ENCODE measurements around the gene MEA1.
"Not testable (repeated sequence)": the region's sequence is repeated elsewhere in the genome, so short reads cannot be mapped to it uniquely, and the experiment has no call there.

Gene MEA1

DNA sequence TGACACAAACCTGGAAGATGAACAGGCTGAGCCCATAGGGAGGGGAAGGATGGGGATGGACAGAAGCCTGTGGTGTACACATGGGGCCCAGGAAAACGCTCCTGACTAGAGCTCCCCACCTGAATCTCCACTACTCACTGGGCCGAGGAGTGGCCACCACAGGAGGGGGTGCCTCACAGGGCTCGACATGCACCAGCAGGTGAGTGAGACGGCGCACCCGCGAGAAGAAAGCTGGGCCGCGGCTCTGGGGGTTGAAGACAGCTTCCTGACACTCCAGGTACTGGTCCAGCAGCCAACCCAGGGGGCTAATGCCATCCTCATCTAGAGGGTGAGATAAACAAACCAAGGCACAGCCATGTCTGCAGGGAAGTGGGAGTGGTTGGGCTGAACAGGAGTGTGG is 29.6 kb upstream of the MEA1 start:
- Histone ChIP-seq H2BK120ac (ENCODE audit: low read depth, low read length) (no peak overlapping the region), H3K18ac (ENCODE audit: low read length) (peak overlapping the region; percentile 24), H4K91ac (ENCODE audit: low read depth, low read length, poor library complexity) (no peak overlapping the region), H2BK12ac (ENCODE audit: low read length) (no peak overlapping the region), H3K4me1 (ENCODE audit: control insufficient read depth in 2 of 2, insufficient read depth in 1 of 2, low read depth in 1 of 2, low read length in 2 of 2) (no peaks in the 10 kb centered on the region), H2AFZ (ENCODE audit: low read length) (no peak overlapping the region), H3K27ac (replicated peaks; ENCODE audit: low read length) (no peak overlapping the region), H2BK5ac (ENCODE audit: low read length) (no peak overlapping the region), H3K79me1 (ENCODE audit: low read depth, low read length) (no peaks in the 10 kb centered on the region), H3K4me2 (ENCODE audit: insufficient read depth, low read length, poor library complexity, severe bottlenecking) (no peak overlapping the region), H3K14ac (ENCODE audit: low read length) (no peak overlapping the region), H3K9me3 (replicated peaks in 1 of 2; ENCODE audit: control insufficient read depth in 2 of 2, insufficient read depth in 1 of 2, low read depth in 1 of 2, low read length in 2 of 2) (peaks cover 0 to 5% of the 10 kb centered on the region in 2 donors), H4K8ac (ENCODE audit: low read depth, low read length) (no peak overlapping the region), H3K9ac (ENCODE audit: low read depth, low read length, poor library complexity) (no peak overlapping the region), H3K23ac (ENCODE audit: low read depth, low read length, poor library complexity) (no peak overlapping the region), H3K4me3 (ENCODE audit: low read length in 2 of 2) (no peak overlapping the region), H3K4ac (ENCODE audit: low read length) (no peak overlapping the region), H2BK15ac (ENCODE audit: low read length) (no peak overlapping the region), H3K36me3 (replicated peaks in 1 of 2; ENCODE audit: control insufficient read depth in 2 of 2, insufficient read depth in 2 of 2, low read length in 2 of 2) (peaks cover 61 to 89% of the 10 kb centered on the region in 2 donors), H3K27me3 (ENCODE audit: control insufficient read depth in 3 of 3, insufficient read depth in 3 of 3, low read depth in 1 of 3, low read length in 3 of 3) (no peaks in the 10 kb centered on the region), H2AK5ac (ENCODE audit: low read depth, low read length) (no peak overlapping the region)
- no CpG with 5 or more reads among the region's 9 CpGs for WGBS, 2 donors (ENCODE audit: extremely low coverage in 2 of 2, insufficient read length in 2 of 2, insufficient replicate concordance in 1 of 2)
- DNase-seq (ENCODE audit: low spot score): no peak

DNA sequence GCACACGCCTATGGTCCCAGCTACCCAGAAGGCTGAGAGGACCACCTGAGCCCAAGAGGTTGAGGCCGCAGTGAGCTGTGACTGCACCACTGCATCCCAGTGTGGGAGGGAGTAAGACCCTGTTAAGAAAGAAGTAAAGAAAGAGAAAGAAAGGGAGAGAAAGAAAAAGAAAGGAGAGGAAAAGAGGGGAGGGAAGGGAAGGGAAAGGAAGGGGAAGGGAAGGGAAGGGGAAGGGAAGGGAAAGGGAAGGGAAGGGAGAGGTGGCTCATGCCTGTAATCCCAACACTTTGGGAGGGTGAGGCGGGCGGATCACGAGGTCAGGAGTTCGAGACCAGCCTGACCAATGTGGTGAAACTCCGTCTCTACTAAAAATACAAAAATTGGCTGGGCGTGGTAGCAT is 27.7 kb upstream of the MEA1 start:
- H2AK5ac ChIP-seq (ENCODE audit: low read depth, low read length); H3K18ac ChIP-seq (ENCODE audit: low read length); H4K8ac ChIP-seq (ENCODE audit: low read depth, low read length); H2BK15ac ChIP-seq (ENCODE audit: low read length); DNase-seq (ENCODE audit: low spot score); H3K27me3 ChIP-seq (ENCODE audit: control insufficient read depth in 3 of 3, insufficient read depth in 3 of 3, low read depth in 1 of 3, low read length in 3 of 3); H2BK5ac ChIP-seq (ENCODE audit: low read length); H3K9me3 ChIP-seq (replicated peaks in 1 of 2; ENCODE audit: control insufficient read depth in 2 of 2, insufficient read depth in 1 of 2, low read depth in 1 of 2, low read length in 2 of 2); H3K4me2 ChIP-seq (ENCODE audit: insufficient read depth, low read length, poor library complexity, severe bottlenecking); H3K14ac ChIP-seq (ENCODE audit: low read length); H3K79me1 ChIP-seq (ENCODE audit: low read depth, low read length); H3K9ac ChIP-seq (ENCODE audit: low read depth, low read length, poor library complexity); H4K91ac ChIP-seq (ENCODE audit: low read depth, low read length, poor library complexity); H3K27ac ChIP-seq (replicated peaks; ENCODE audit: low read length); H3K4ac ChIP-seq (ENCODE audit: low read length); H2AFZ ChIP-seq (ENCODE audit: low read length); H2BK120ac ChIP-seq (ENCODE audit: low read depth, low read length); H3K4me3 ChIP-seq (ENCODE audit: low read length in 2 of 2); H3K23ac ChIP-seq (ENCODE audit: low read depth, low read length, poor library complexity); H3K4me1 ChIP-seq (ENCODE audit: control insufficient read depth in 2 of 2, insufficient read depth in 1 of 2, low read depth in 1 of 2, low read length in 2 of 2); H2BK12ac ChIP-seq (ENCODE audit: low read length): not testable (repeated sequence)
- H3K36me3 ChIP-seq (replicated peaks in 1 of 2; ENCODE audit: control insufficient read depth in 2 of 2, insufficient read depth in 2 of 2, low read length in 2 of 2): peaks cover 66 to 89% of the 10 kb centered on the region in 2 donors
- WGBS, 2 donors (ENCODE audit: extremely low coverage in 2 of 2, insufficient read length in 2 of 2, insufficient replicate concordance in 1 of 2): no CpG with 5 or more reads among the region's 8 CpGs

DNA sequence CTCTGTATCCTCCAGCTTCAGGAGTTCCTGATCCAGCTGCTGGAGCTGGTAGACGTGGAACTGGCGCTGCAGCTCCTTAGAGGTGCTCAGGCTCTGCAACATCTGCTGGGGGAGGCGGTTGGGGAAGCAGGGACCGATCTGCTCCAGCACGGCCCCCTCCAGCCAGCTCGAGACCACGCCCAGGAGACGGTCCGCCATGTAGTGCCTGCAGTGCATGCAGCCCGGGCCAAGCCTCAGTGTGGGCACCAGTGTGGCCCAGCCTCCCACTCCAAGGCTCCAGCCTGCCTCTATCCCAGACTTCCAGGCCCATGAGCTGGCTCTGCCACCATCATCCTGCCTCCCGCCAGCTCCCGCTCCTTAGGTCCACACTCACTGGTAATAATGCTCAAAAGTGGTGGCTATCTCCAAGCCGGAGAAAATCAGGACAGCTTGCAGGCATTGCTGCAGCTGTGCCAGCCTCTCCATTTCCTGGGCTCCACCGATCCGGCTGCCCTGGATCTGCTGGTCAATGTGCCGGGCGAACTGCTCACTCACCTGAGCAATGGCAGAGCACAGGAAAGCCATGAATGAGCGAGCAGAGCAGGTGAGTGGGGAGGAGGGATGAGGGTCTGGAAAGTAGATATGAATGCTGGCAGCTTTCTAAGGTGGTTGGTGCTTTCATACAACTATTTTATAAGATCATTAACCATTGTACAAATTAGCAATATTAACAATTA is 27.0 kb upstream of the MEA1 start:
- peak overlapping the region; percentile 41 for H2BK12ac ChIP-seq (ENCODE audit: low read length)
- DNase-seq (ENCODE audit: low spot score): no peak
- no peak overlapping the region for H4K8ac ChIP-seq (ENCODE audit: low read depth, low read length)
- no peak overlapping the region for H3K4me3 ChIP-seq (ENCODE audit: low read length in 2 of 2)
- no peak overlapping the region for H4K91ac ChIP-seq (ENCODE audit: low read depth, low read length, poor library complexity)
- H3K27me3 ChIP-seq (ENCODE audit: control insufficient read depth in 3 of 3, insufficient read depth in 3 of 3, low read depth in 1 of 3, low read length in 3 of 3): no peaks in the 10 kb centered on the region
- peaks cover 0 to under 1% of the 10 kb centered on the region in 2 donors for H3K4me1 ChIP-seq (ENCODE audit: control insufficient read depth in 2 of 2, insufficient read depth in 1 of 2, low read depth in 1 of 2, low read length in 2 of 2)
- H3K79me1 ChIP-seq (ENCODE audit: low read depth, low read length): peaks cover 4% of the 10 kb centered on the region
- no CpG with 5 or more reads among the region's 18 CpGs for WGBS, 2 donors (ENCODE audit: extremely low coverage in 2 of 2, insufficient read length in 2 of 2, insufficient replicate concordance in 1 of 2)
- no peak overlapping the region for H2BK15ac ChIP-seq (ENCODE audit: low read length)
- H2BK120ac ChIP-seq (ENCODE audit: low read depth, low read length): no peak overlapping the region
- H3K4me2 ChIP-seq (ENCODE audit: insufficient read depth, low read length, poor library complexity, severe bottlenecking): no peak overlapping the region
- H3K9ac ChIP-seq (ENCODE audit: low read depth, low read length, poor library complexity): no peak overlapping the region
- H2BK5ac ChIP-seq (ENCODE audit: low read length): peak overlapping the region; percentile 24
- H2AK5ac ChIP-seq (ENCODE audit: low read depth, low read length): no peak overlapping the region
- no peak overlapping the region for H3K27ac ChIP-seq (replicated peaks; ENCODE audit: low read length)
- H3K36me3 ChIP-seq (replicated peaks in 1 of 2; ENCODE audit: control insufficient read depth in 2 of 2, insufficient read depth in 2 of 2, low read length in 2 of 2): peaks cover 64 to 86% of the 10 kb centered on the region in 2 donors
- no peak overlapping the region for H3K14ac ChIP-seq (ENCODE audit: low read length)
- no peak overlapping the region for H2AFZ ChIP-seq (ENCODE audit: low read length)
- peak overlapping the region; percentile 37 for H3K4ac ChIP-seq (ENCODE audit: low read length)
- H3K23ac ChIP-seq (ENCODE audit: low read depth, low read length, poor library complexity): peak overlapping the region; percentile 94
- H3K18ac ChIP-seq (ENCODE audit: low read length): no peak overlapping the region
- H3K9me3 ChIP-seq (replicated peaks in 1 of 2; ENCODE audit: control insufficient read depth in 2 of 2, insufficient read depth in 1 of 2, low read depth in 1 of 2, low read length in 2 of 2): peaks cover 0 to 5% of the 10 kb centered on the region in 2 donors

DNA sequence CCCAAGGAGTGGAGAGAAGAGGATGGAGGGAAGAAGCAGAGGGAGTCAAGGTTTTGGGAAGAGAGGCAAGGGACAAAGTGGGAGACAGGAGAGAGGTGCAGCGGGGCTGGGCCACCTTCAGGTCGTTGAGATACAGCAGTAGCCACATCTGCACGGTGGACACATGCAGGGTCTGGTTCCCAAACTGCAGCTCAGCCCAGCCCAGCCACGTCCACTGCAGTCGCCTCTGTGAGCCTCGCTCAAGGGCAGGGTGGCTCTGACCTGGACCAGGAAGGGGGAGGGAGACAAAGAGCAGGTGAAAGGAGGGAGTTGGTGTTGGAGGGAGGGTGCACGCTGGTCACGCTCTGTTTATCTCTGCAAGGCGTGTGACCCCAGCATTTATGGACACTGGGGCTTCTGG is 25.0 kb upstream of the MEA1 start:
- H3K4me2 ChIP-seq (ENCODE audit: insufficient read depth, low read length, poor library complexity, severe bottlenecking): no peak overlapping the region
- H3K36me3 ChIP-seq (replicated peaks in 1 of 2; ENCODE audit: control insufficient read depth in 2 of 2, insufficient read depth in 2 of 2, low read length in 2 of 2): peaks cover 61 to 86% of the 10 kb centered on the region in 2 donors
- no peak overlapping the region for H2BK15ac ChIP-seq (ENCODE audit: low read length)
- no peak for DNase-seq (ENCODE audit: low spot score)
- peaks cover 0 to 2% of the 10 kb centered on the region in 2 donors for H3K9me3 ChIP-seq (replicated peaks in 1 of 2; ENCODE audit: control insufficient read depth in 2 of 2, insufficient read depth in 1 of 2, low read depth in 1 of 2, low read length in 2 of 2)
- no peak overlapping the region for H3K23ac ChIP-seq (ENCODE audit: low read depth, low read length, poor library complexity)
- H3K79me1 ChIP-seq (ENCODE audit: low read depth, low read length): peaks cover 4% of the 10 kb centered on the region
- no peak overlapping the region for H2BK5ac ChIP-seq (ENCODE audit: low read length)
- H2BK120ac ChIP-seq (ENCODE audit: low read depth, low read length): no peak overlapping the region
- H3K27me3 ChIP-seq (ENCODE audit: control insufficient read depth in 3 of 3, insufficient read depth in 3 of 3, low read depth in 1 of 3, low read length in 3 of 3): no peaks in the 10 kb centered on the region
- H3K4me3 ChIP-seq (ENCODE audit: low read length in 2 of 2): no peak overlapping the region
- no peak overlapping the region for H3K18ac ChIP-seq (ENCODE audit: low read length)
- no peak overlapping the region for H2AK5ac ChIP-seq (ENCODE audit: low read depth, low read length)
- no peak overlapping the region for H4K8ac ChIP-seq (ENCODE audit: low read depth, low read length)
- H3K4ac ChIP-seq (ENCODE audit: low read length): no peak overlapping the region
- no peak overlapping the region for H3K9ac ChIP-seq (ENCODE audit: low read depth, low read length, poor library complexity)
- H2AFZ ChIP-seq (ENCODE audit: low read length): no peak overlapping the region
- no peak overlapping the region for H4K91ac ChIP-seq (ENCODE audit: low read depth, low read length, poor library complexity)
- WGBS, 2 donors (ENCODE audit: extremely low coverage in 2 of 2, insufficient read length in 2 of 2, insufficient replicate concordance in 1 of 2): no CpG with 5 or more reads among the region's 9 CpGs
- peaks cover 0 to 3% of the 10 kb centered on the region in 2 donors for H3K4me1 ChIP-seq (ENCODE audit: control insufficient read depth in 2 of 2, insufficient read depth in 1 of 2, low read depth in 1 of 2, low read length in 2 of 2)
- H3K27ac ChIP-seq (replicated peaks; ENCODE audit: low read length): no peak overlapping the region
- no peak overlapping the region for H2BK12ac ChIP-seq (ENCODE audit: low read length)
- H3K14ac ChIP-seq (ENCODE audit: low read length): no peak overlapping the region

All from neuronal stem cell (in vitro differentiated cells).